Osteoblast (primary cell): ENCODE results near the gene HMBS. TPM values are rescaled to one million over a fixed set of nuclear protein-coding genes. Genes with fewer than 3 reads are reported as not detected.

ENCODE experiments used
- DNase-seq: peaks from one replicate; pipeline ENCODE4 v3.0.0; 2011; ENCODE audit warnings: low spot score, mixed read lengths; ENCODE audit not compliant: insufficient read length; ENCODE audit errors: missing footprints
- H2AFZ ChIP-seq: 2 replicates; pipeline ENCODE4 v1.6.0; 2011; ENCODE audit warnings: mild to moderate bottlenecking, low read length
- H3K27ac ChIP-seq: 2 replicates; pipeline ENCODE4 v1.5.1; 2011; ENCODE audit warnings: mild to moderate bottlenecking, low read depth, low read length, moderate library complexity
- H3K27me3 ChIP-seq: 2 replicates; pipeline ENCODE4 v1.6.0; 2012; ENCODE audit warnings: mild to moderate bottlenecking, control low read depth, inconsistent platforms, low read length, moderate library complexity; ENCODE audit not compliant: insufficient read depth
- H3K36me3 ChIP-seq: 2 replicates; pipeline ENCODE4 v1.5.1; 2011; ENCODE audit warnings: mild to moderate bottlenecking, low read length, control low read depth, moderate library complexity; ENCODE audit not compliant: insufficient read depth
- H3K4me1 ChIP-seq: 2 replicates; pipeline ENCODE4 v1.5.1; 2011; ENCODE audit warnings: mild to moderate bottlenecking, low read length, control low read depth, moderate library complexity; ENCODE audit not compliant: insufficient read depth
- H3K4me2 ChIP-seq: 2 replicates; pipeline ENCODE4 v1.6.0; 2011; ENCODE audit warnings: mild to moderate bottlenecking, low read length; ENCODE audit not compliant: insufficient read depth
- H3K4me3 ChIP-seq: fragments of 200-600 bp; sonication (generic); 3 replicates; pipeline ENCODE4 v1.5.1; 2012; ENCODE audit warnings: mild to moderate bottlenecking, low read length, inconsistent platforms; ENCODE audit not compliant: insufficient read depth
- H3K79me2 ChIP-seq: 2 replicates; pipeline ENCODE4 v1.6.0; 2012; ENCODE audit warnings: mild to moderate bottlenecking, low read length, control low read depth, inconsistent platforms; ENCODE audit not compliant: insufficient read depth
- H3K9me3 ChIP-seq: 2 replicates; pipeline ENCODE4 v1.5.1; 2011; ENCODE audit warnings: low read depth, low read length, control low read depth
- H4K20me1 ChIP-seq: 2 replicates; pipeline ENCODE4 v1.6.0; 2012; ENCODE audit warnings: mild to moderate bottlenecking, low read length, control low read depth; ENCODE audit not compliant: insufficient read depth
- CTCF ChIP-seq: IDR thresholded peaks from 2 replicates; pipeline ENCODE4 v1.5.1; 2011; ENCODE audit warnings: mild to moderate bottlenecking, low read depth, low read length, moderate library complexity; ENCODE audit errors: extremely low read depth
- total RNA-seq: library from RNA; depleted of rRNA; stranded (reverse); fragments of >200 nt; gene quantifications from 2 replicates; pipeline ENCODE4 v1.2.3, GENCODE V29; 2012

Gene HMBS
- total RNA-seq, 1 donor: 8.7 TPM

GRCh38 chr11:119115484-119116234, 31.0 kb downstream of the HMBS start:
- TF ChIP-seq CTCF: no peak
- peaks cover 5% of the 10 kb centered on the region for H3K4me1 ChIP-seq
- no peaks in the 10 kb centered on the region for H3K27me3 ChIP-seq
- H2AFZ ChIP-seq: no peak overlapping the region
- peak; percentile 13 for DNase-seq
- no peak overlapping the region for H3K4me2 ChIP-seq
- no peak overlapping the region for H3K27ac ChIP-seq
- H3K79me2 ChIP-seq: no peaks in the 10 kb centered on the region
- peaks cover 46% of the 10 kb centered on the region for H3K36me3 ChIP-seq
- no peaks in the 10 kb centered on the region for H4K20me1 ChIP-seq
- no peaks in the 10 kb centered on the region for H3K9me3 ChIP-seq
- no peak overlapping the region for H3K4me3 ChIP-seq

GRCh38 chr11:119116235-119116594, 31.5 kb downstream of the HMBS start:
- Histone ChIP-seq H3K4me1 (peaks cover 8% of the 10 kb centered on the region), H2AFZ (no peak overlapping the region), H3K36me3 (peaks cover 41% of the 10 kb centered on the region), H3K27me3 (no peaks in the 10 kb centered on the region), H3K4me3 (no peak overlapping the region), H3K9me3 (no peaks in the 10 kb centered on the region), H3K79me2 (no peaks in the 10 kb centered on the region), H3K27ac (no peak overlapping the region), H4K20me1 (no peaks in the 10 kb centered on the region), H3K4me2 (no peak overlapping the region)
- peak; percentile 25 for DNase-seq
- no peak for TF ChIP-seq CTCF

- no peak for TF ChIP-seq CTCF
- DNase-seq: peak; percentile 63
- H3K4me2 ChIP-seq: no peak overlapping the region
Observed at GRCh38 chr11:119116601-119117000, 31.9 kb downstream of the HMBS start.

GRCh38 chr11:119117004-119117706, 32.5 kb downstream of the HMBS start:
- Histone ChIP-seq H3K27ac (no peak overlapping the region), H3K4me1 (peaks cover 12% of the 10 kb centered on the region), H3K27me3 (no peaks in the 10 kb centered on the region), H3K4me2 (no peak overlapping the region), H3K4me3 (no peak overlapping the region), H4K20me1 (peaks cover 2% of the 10 kb centered on the region), H3K9me3 (no peaks in the 10 kb centered on the region), H3K79me2 (peaks cover 7% of the 10 kb centered on the region), H3K36me3 (peaks cover 34% of the 10 kb centered on the region), H2AFZ (no peak overlapping the region)
- DNase-seq: peak; percentile 47
- TF ChIP-seq CTCF: no peak

More at GRCh38 chr11:119116601-119117000, 31.9 kb downstream of the HMBS start:
- Histone ChIP-seq H3K9me3 (no peaks in the 10 kb centered on the region), H3K27ac (no peak overlapping the region), H3K4me3 (no peak overlapping the region), H3K36me3 (peaks cover 38% of the 10 kb centered on the region), H3K79me2 (peaks cover 2% of the 10 kb centered on the region), H4K20me1 (no peaks in the 10 kb centered on the region), H3K4me1 (peaks cover 8% of the 10 kb centered on the region), H3K27me3 (no peaks in the 10 kb centered on the region), H2AFZ (no peak overlapping the region)
